Mesenchymal stem cell (in vitro differentiated cells and primary cell): ENCODE data around the gene POLN.

ENCODE experiments used
- DNase-seq: peaks from one replicate; pipeline ENCODE4 v3.0.0-alpha.2; 2013
- H2AFZ ChIP-seq: one replicate; pipeline ENCODE4 v1.6.1; 2013; ENCODE audit warnings: low read depth, mild to moderate bottlenecking, control low read depth, inconsistent platforms, low read length, moderate library complexity
- H2AK5ac ChIP-seq: 2 replicates; pipeline ENCODE4 v1.6.1; 2013; ENCODE audit warnings: low read length, moderate library complexity, mild to moderate bottlenecking, inconsistent platforms; ENCODE audit not compliant: severe bottlenecking
- H2BK120ac ChIP-seq: one replicate; pipeline ENCODE4 v1.6.1; 2013; ENCODE audit warnings: low read depth, mild to moderate bottlenecking, inconsistent platforms, low read length, moderate library complexity
- H2BK12ac ChIP-seq, 2 experiments: one replicate each; pipeline ENCODE4 v1.6.1; 2013; ENCODE audit warnings: inconsistent platforms in 2 of 2, low read length in 2 of 2, mild to moderate bottlenecking in 2 of 2, moderate library complexity in 2 of 2, control low read depth in 1 of 2
- H2BK15ac ChIP-seq: one replicate; pipeline ENCODE4 v1.6.1; 2013; ENCODE audit warnings: mild to moderate bottlenecking, low read depth, inconsistent platforms; ENCODE audit not compliant: poor library complexity, severe bottlenecking
- H2BK5ac ChIP-seq: 2 replicates; pipeline ENCODE4 v1.6.1; 2013; ENCODE audit warnings: low read depth, mild to moderate bottlenecking, low read length, control low read depth, inconsistent platforms; ENCODE audit not compliant: poor library complexity, severe bottlenecking
- H3K14ac ChIP-seq, 2 experiments: one replicate each; pipeline ENCODE4 v1.6.1; 2013; ENCODE audit warnings: inconsistent platforms in 2 of 2, low read length in 2 of 2, control low read depth in 1 of 2, mild to moderate bottlenecking in 1 of 2, moderate library complexity in 1 of 2
- H3K18ac ChIP-seq, 2 experiments: one replicate each; pipeline ENCODE4 v1.6.1; 2013; ENCODE audit warnings: inconsistent platforms in 2 of 2, low read length in 2 of 2, control low read depth in 1 of 2, low read depth in 1 of 2, mild to moderate bottlenecking in 1 of 2
- H3K23ac ChIP-seq, 2 experiments: one replicate each; pipeline ENCODE4 v1.6.1; 2013; ENCODE audit warnings: inconsistent platforms in 2 of 2, low read length in 2 of 2, mild to moderate bottlenecking in 2 of 2, moderate library complexity in 2 of 2, control low read depth in 1 of 2
- H3K27ac ChIP-seq: 2 replicates; pipeline ENCODE4 v1.5.1; 2013; ENCODE audit warnings: mild to moderate bottlenecking, moderate library complexity, low read length, control low read depth, inconsistent platforms; ENCODE audit not compliant: poor library complexity, severe bottlenecking
- H3K27me3 ChIP-seq, 2 experiments: 2 replicates each; pipeline versions ENCODE4 v1.6.1 to v1.7.0; 2013; ENCODE audit warnings: low read length in 2 of 2, mild to moderate bottlenecking in 2 of 2, moderate library complexity in 2 of 2, control low read depth in 1 of 2, inconsistent platforms in 1 of 2; ENCODE audit not compliant: control insufficient read depth in 1 of 2, insufficient read depth in 1 of 2
- H3K36me3 ChIP-seq, 2 experiments: 2 replicates each; pipeline versions ENCODE4 v1.6.1 to v1.7.0; 2013; ENCODE audit warnings: low read length in 2 of 2, control low read depth in 1 of 2, inconsistent platforms in 1 of 2, low read depth in 1 of 2, mild to moderate bottlenecking in 1 of 2; ENCODE audit not compliant: insufficient read depth in 2 of 2, control insufficient read depth in 1 of 2
- H3K4ac ChIP-seq, 2 experiments: one replicate each; pipeline ENCODE4 v1.6.1; 2013; ENCODE audit warnings: inconsistent platforms in 2 of 2, low read length in 2 of 2, mild to moderate bottlenecking in 2 of 2, moderate library complexity in 2 of 2, control low read depth in 1 of 2, low read depth in 1 of 2
- H3K4me1 ChIP-seq: 2 replicates; pipeline ENCODE4 v1.6.1; 2013; ENCODE audit warnings: low read depth, low read length, control low read depth; ENCODE audit not compliant: control insufficient read depth, insufficient read depth
- H3K4me2 ChIP-seq: 2 replicates; pipeline ENCODE4 v1.6.1; 2013; ENCODE audit warnings: low read length, mild to moderate bottlenecking, inconsistent platforms; ENCODE audit not compliant: poor library complexity, severe bottlenecking
- H3K4me3 ChIP-seq, 2 experiments: 2 replicates each; pipeline versions ENCODE4 v1.5.1 to v1.7.0; 2013; ENCODE audit warnings: low read length in 2 of 2, mild to moderate bottlenecking in 2 of 2, control low read depth in 1 of 2, low read depth in 1 of 2; ENCODE audit not compliant: insufficient read depth in 1 of 2
- H3K79me1 ChIP-seq: replicated peaks from 2 replicates; pipeline ENCODE4 v1.6.1; 2013; ENCODE audit warnings: mild to moderate bottlenecking, control low read depth, low read length, inconsistent platforms; ENCODE audit not compliant: poor library complexity, severe bottlenecking
- H3K9ac ChIP-seq: 2 replicates; pipeline ENCODE4 v1.7.0; 2013; ENCODE audit warnings: mild to moderate bottlenecking, low read length, moderate library complexity
- H3K9me3 ChIP-seq: 2 replicates; pipeline ENCODE4 v1.7.0; 2013; ENCODE audit warnings: mild to moderate bottlenecking, low read length; ENCODE audit not compliant: control insufficient read depth
- H4K8ac ChIP-seq: one replicate; pipeline ENCODE4 v1.6.1; 2013; ENCODE audit warnings: inconsistent platforms, mild to moderate bottlenecking, low read length, moderate library complexity
- H4K91ac ChIP-seq: one replicate; pipeline ENCODE4 v1.6.1; 2013; ENCODE audit warnings: mild to moderate bottlenecking, low read length, inconsistent platforms
- WGBS: methylation state at CpG from one replicate; pipeline ENCODE4 v1.1.7; 2013; ENCODE audit warnings: mixed read lengths; 5-methylcytosine and 5-hydroxymethylcytosine counted together

The POLN gene

GRCh38 chr4:2066011-2066551 lies 175.8 kb downstream of the POLN start:
- no peaks in the 10 kb centered on the region for H3K79me1 ChIP-seq
- no peak overlapping the region for H2AFZ ChIP-seq
- H3K36me3 ChIP-seq = no peaks in the 10 kb centered on the region
- no peak overlapping the region for H3K9ac ChIP-seq
- H4K8ac ChIP-seq = no peak overlapping the region
- WGBS = 92% methylated on average over 15 of the region's 15 CpGs
- DNase-seq = no peak
- no peak overlapping the region for H2AK5ac ChIP-seq
- no peak overlapping the region for H3K27ac ChIP-seq
- H3K14ac ChIP-seq = no peak overlapping the region
- H3K18ac ChIP-seq = no peak overlapping the region
- no peak overlapping the region for H3K4me2 ChIP-seq
- no peak overlapping the region for H3K4me3 ChIP-seq
- H3K4ac ChIP-seq = no peak overlapping the region
- no peak overlapping the region for H2BK12ac ChIP-seq
- peaks cover 11 to 61% of the 10 kb centered on the region in 2 experiments for H3K27me3 ChIP-seq
- no peaks in the 10 kb centered on the region for H3K9me3 ChIP-seq
- H2BK5ac ChIP-seq = no peak overlapping the region
- H2BK15ac ChIP-seq = no peak overlapping the region
- peaks cover 10% of the 10 kb centered on the region for H3K4me1 ChIP-seq
- no peak overlapping the region for H4K91ac ChIP-seq
- H3K23ac ChIP-seq = no peak overlapping the region
- H2BK120ac ChIP-seq = no peak overlapping the region

GRCh38 chr4:2065106-2065930 lies 176.6 kb downstream of the POLN start:
- Histone ChIP-seq H3K27me3 (peaks cover 15 to 56% of the 10 kb centered on the region in 2 experiments), H3K27ac (no peak overlapping the region), H2BK5ac (no peak overlapping the region), H3K9me3 (no peaks in the 10 kb centered on the region), H4K8ac (no peak overlapping the region), H2BK120ac (no peak overlapping the region), H3K36me3 (no peaks in the 10 kb centered on the region), H3K4me1 (peaks cover 10% of the 10 kb centered on the region), H2BK15ac (no peak overlapping the region), H2BK12ac (no peak overlapping the region), H3K4ac (no peak overlapping the region), H4K91ac (no peak overlapping the region), H3K18ac (no peak overlapping the region), H3K4me2 (no peak overlapping the region), H2AFZ (no peak overlapping the region), H3K14ac (no peak overlapping the region), H3K4me3 (no peak overlapping the region), H3K23ac (no peak overlapping the region), H3K9ac (no peak overlapping the region), H2AK5ac (no peak overlapping the region), H3K79me1 (no peaks in the 10 kb centered on the region)
- no peak for DNase-seq
- WGBS = 84% methylated on average over 20 of the region's 24 CpGs

- no peak overlapping the region for H3K4ac ChIP-seq
- DNase-seq = no peak
Observed at GRCh38 chr4:2064276-2064991, 177.5 kb downstream of the POLN start.

More at GRCh38 chr4:2064276-2064991, 177.5 kb downstream of the POLN start:
- H3K4me3 ChIP-seq = no peak overlapping the region
- H3K79me1 ChIP-seq = no peaks in the 10 kb centered on the region
- H2BK12ac ChIP-seq = no peak overlapping the region
- no peak overlapping the region for H2AFZ ChIP-seq
- H3K27ac ChIP-seq = no peak overlapping the region
- H3K4me2 ChIP-seq = no peak overlapping the region
- peaks cover 17% of the 10 kb centered on the region for H3K4me1 ChIP-seq
- no peak overlapping the region for H2BK5ac ChIP-seq
- H2BK120ac ChIP-seq = no peak overlapping the region
- no peak overlapping the region for H3K18ac ChIP-seq
- no peak overlapping the region for H3K23ac ChIP-seq
- H2BK15ac ChIP-seq = no peak overlapping the region
- H3K27me3 ChIP-seq = peaks cover 17 to 56% of the 10 kb centered on the region in 2 experiments
- H3K9me3 ChIP-seq = no peaks in the 10 kb centered on the region
- WGBS = 88% methylated on average over 38 of the region's 40 CpGs
- no peaks in the 10 kb centered on the region for H3K36me3 ChIP-seq
- no peak overlapping the region for H3K14ac ChIP-seq
- H4K91ac ChIP-seq = no peak overlapping the region
- H3K9ac ChIP-seq = no peak overlapping the region
- H2AK5ac ChIP-seq = no peak overlapping the region
- H4K8ac ChIP-seq = no peak overlapping the region
